Memory B cell (primary cell): ENCODE data around the gene KRT74.
A peak's percentile ranks its signal among the peaks of the same experiment; 100 is the strongest.

Source experiments
- ATAC-seq: fragments of 150-1000 bp; cut with Tn5 transposase; 2 replicates; pipeline ENCODE4 v1.10.0; 2021; ENCODE audit warnings: low read depth, mild to moderate bottlenecking, moderate library complexity
- DNase-seq, 2 donors: peaks; one replicate each; pipeline ENCODE4 v3.0.0; 2022; ENCODE audit warnings: low spot score in 2 of 2
- H3K27ac Mint-ChIP-seq: one replicate; pipeline ENCODE4 v1.8.0; 2022; ENCODE audit warnings: mild to moderate bottlenecking, moderate library complexity, mixed read lengths
- H3K27me3 Mint-ChIP-seq: one replicate; pipeline ENCODE4 v1.8.0; 2022; ENCODE audit warnings: mixed read lengths
- H3K36me3 Mint-ChIP-seq: one replicate; pipeline ENCODE4 v1.8.0; 2022; ENCODE audit warnings: mild to moderate bottlenecking, mixed read lengths
- H3K4me1 Mint-ChIP-seq: one replicate; pipeline ENCODE4 v1.8.0; 2022; ENCODE audit warnings: mixed read lengths
- H3K4me3 Mint-ChIP-seq: one replicate; pipeline ENCODE4 v1.8.0; 2022; ENCODE audit warnings: mild to moderate bottlenecking, moderate library complexity, mixed read lengths
- H3K9me3 Mint-ChIP-seq: one replicate; pipeline ENCODE4 v1.8.0; 2022; ENCODE audit warnings: mixed read lengths

KRT74 gene

DNA sequence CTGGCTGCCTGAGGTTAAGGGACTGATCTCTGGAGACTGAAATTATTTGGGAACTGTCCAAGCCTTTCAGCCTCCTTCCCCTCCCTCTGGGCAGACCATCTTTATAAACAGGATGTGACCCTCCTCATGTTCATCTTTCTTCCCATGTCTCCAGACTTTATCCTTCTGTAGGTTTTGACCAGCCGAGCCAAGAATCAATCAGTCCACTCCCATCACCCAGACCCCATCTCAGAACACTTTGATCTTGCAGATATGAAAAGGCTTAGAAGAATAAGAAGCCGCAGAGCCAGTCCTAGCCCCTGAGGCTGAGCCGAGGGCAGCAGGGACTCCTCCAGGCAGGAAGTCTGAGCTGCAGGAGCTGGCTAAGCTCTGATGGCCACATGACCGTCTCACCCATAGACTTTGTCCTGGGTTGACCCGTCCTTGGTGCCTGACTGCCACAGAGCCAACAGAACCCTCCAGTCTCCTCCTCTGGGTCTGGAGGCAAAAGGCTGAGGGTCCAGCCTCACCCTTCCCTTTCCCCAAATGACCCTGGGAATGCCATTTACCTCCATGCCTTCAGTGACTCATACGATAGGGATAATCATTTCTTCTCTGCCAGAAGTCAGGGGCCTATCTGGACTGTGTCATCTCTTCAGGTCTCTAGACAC lies 22.3 kb downstream of the KRT74 start:
- Mint-ChIP-seq H3K4me1 (no peaks in the 10 kb centered on the region), H3K4me3 (no peak overlapping the region), H3K27me3 (peaks cover 25% of the 10 kb centered on the region), H3K36me3 (no peaks in the 10 kb centered on the region), H3K9me3 (no peaks in the 10 kb centered on the region), H3K27ac (no peak overlapping the region)
- DNase-seq (no peak), ATAC-seq (no peak)

DNA sequence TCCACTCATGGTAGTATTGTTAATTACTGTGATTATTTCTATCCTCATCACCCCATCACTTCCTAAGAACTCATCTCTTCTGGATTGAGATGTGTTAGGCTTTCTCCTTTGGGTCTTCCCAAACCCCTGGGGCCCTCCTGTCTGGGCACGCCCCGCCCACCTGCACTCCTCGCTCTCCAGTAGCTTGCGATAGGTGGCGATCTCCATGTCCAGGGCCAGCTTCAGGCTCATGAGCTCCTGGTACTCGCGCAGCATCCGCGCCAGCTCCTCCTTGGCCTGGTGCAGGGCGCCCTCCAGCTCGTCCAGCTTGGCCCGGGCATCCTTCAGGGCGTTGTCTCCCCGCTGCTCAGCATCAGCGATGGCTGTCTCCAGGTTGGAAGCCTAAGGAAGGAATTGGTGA lies 27.5 kb downstream of the KRT74 start:
- H3K9me3 Mint-ChIP-seq: no peaks in the 10 kb centered on the region
- H3K4me1 Mint-ChIP-seq: no peaks in the 10 kb centered on the region
- H3K36me3 Mint-ChIP-seq: no peaks in the 10 kb centered on the region
- DNase-seq (no peak), ATAC-seq (no peak)
- no peak overlapping the region for H3K4me3 Mint-ChIP-seq
- peaks cover 12% of the 10 kb centered on the region for H3K27me3 Mint-ChIP-seq
- no peak overlapping the region for H3K27ac Mint-ChIP-seq

DNA sequence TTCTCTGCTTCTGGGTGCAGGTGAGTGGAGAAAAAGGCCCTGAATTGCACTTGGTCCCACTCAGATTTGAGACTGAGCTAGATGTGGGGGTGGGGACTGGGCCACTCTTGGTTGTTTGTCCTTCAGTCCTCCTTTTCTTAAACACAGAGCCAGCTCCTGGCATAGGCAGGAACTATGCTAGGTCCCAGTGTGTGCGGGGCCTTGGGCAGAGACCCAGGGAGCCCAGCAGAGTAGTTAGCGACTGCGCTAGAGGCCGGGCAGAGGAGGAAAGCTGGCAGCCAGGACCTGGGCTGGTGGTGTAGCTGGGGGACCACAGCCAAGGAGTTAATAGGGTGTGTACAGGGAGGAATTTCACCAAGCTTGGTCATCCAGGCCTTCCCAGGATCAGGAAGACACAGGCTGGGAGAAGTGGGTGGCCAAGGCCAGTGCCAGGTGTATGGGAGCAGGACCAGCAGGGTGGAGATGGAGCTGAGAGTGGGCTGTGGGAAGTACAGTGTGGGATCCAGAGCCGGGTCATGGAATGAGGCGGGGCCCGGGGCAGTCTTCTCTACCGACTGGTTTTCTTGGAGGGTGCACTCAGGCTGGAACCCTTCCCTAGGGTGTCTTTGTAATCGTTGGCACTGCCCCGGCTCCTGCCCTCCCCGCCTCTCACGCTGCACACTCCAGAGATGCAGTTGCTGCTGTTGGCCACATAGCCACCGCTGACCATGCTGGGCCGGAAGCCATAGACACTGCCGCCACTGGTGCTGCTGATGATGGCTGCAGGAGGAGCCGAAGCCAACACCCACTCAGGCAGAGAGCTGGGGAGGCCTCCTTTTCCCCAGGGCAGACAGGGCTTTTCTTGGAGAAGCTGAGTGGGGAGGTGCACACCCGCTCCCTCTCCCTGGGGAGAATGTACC lies 29.4 kb downstream of the KRT74 start:
- no peak for ATAC-seq

DNA sequence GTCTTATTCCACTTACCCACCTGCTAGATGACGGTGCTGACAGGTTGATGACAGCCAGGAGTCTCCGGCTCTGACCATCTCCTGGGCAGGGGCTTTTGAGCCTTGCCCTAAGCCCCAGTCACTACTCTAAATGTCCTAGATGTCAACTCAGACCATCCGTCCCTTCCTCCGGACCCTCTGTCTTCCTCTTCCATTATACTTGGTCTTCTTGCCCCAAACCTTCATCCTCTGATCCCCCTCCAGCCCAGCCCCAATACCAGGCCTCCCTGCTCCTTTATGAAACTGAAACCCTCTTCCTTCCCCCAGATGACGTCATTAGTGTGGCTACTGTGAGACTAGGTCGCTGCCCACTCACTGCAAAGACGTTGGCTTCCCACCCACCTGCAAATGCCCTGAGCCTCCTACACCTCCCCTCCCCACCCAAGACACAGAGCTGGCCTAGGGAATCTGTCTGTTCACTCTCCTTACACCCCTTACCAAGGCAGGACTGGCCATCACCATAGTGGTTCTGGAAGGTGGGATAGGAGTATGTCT lies 30.8 kb downstream of the KRT74 start:
- H3K4me3 Mint-ChIP-seq: no peak overlapping the region
- DNase-seq (no peak), ATAC-seq (no peak)
- no peak overlapping the region for H3K27ac Mint-ChIP-seq
- no peaks in the 10 kb centered on the region for H3K36me3 Mint-ChIP-seq
- H3K4me1 Mint-ChIP-seq: no peaks in the 10 kb centered on the region
- H3K27me3 Mint-ChIP-seq: peaks cover 12% of the 10 kb centered on the region
- H3K9me3 Mint-ChIP-seq: no peaks in the 10 kb centered on the region

More for the DNA sequence above, 29.4 kb downstream of the KRT74 start:
- Mint-ChIP-seq H3K4me3 (no peak overlapping the region), H3K27me3 (peaks cover 12% of the 10 kb centered on the region), H3K27ac (no peak overlapping the region), H3K9me3 (no peaks in the 10 kb centered on the region), H3K36me3 (no peaks in the 10 kb centered on the region), H3K4me1 (no peaks in the 10 kb centered on the region)
- no peak for DNase-seq

DNA sequence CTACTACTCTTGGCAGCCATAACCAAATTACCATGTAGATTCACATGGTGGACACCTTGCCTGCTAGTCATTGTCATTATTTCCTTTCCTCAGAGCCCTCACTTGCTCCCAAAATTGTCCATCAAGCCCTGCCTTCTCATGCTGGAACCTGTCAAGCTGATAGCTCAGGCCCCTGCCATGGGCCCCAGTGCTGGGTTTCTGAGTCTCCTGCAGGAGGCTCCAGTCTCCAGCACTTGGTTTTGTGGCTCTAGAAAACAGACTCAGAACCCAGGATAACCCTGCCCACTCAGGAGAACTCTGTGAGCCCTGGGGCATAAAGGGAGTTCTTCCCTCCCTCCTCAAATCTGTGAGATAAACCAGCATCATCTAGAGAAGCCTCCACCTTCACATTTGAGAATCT lies 31.5 kb downstream of the KRT74 start:
- H3K36me3 Mint-ChIP-seq: no peaks in the 10 kb centered on the region
- ATAC-seq: no peak
- H3K27me3 Mint-ChIP-seq: peaks cover 12% of the 10 kb centered on the region
- no peak overlapping the region for H3K4me3 Mint-ChIP-seq
- no peaks in the 10 kb centered on the region for H3K9me3 Mint-ChIP-seq
- no peak overlapping the region for H3K27ac Mint-ChIP-seq
- H3K4me1 Mint-ChIP-seq: no peaks in the 10 kb centered on the region
- DNase-seq: no peak

DNA sequence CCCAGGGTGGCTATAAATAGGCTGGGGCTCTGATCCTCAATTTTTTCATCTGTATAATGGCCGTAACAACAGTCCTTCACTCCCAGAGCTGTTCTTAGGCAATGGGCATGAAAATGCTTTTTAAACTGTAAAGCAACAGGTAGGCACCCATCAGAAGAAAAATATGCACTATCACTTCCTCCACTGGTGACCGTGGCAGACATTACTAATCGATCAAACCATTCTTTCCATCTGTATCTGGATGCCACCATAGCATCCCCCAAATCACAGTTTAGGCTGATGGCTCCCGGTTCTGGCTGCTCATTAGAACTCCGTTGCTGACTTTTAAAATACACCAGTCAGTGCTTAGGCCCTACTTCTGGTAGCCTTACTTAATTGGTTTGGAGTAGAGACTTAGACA lies 31.9 kb downstream of the KRT74 start:
- H3K4me3 Mint-ChIP-seq: no peak overlapping the region
- H3K9me3 Mint-ChIP-seq: no peaks in the 10 kb centered on the region
- no peaks in the 10 kb centered on the region for H3K4me1 Mint-ChIP-seq
- ATAC-seq (no peak), DNase-seq (no peak)
- peaks cover 16% of the 10 kb centered on the region for H3K27me3 Mint-ChIP-seq
- no peaks in the 10 kb centered on the region for H3K36me3 Mint-ChIP-seq
- H3K27ac Mint-ChIP-seq: no peak overlapping the region

DNA sequence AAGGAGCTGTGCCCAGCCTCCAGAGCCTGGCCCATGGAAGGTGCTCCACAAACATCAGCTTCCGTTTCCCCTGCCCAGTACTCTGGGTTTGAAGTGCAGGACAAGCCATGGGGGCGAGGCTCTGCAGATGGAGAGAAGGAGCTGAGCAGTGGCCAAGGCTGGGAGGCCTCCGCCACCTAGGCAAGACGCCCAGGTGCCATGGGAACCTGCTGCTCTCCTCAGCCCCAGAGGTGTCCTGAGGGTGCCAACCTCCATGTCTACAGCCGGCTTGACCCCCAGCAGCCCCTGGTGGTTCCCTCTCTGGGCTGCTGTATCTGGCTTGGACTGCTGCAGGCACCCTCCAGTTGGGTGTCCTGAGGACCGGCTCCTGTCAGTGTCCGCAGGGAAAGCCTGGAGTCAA lies 33.1 kb downstream of the KRT74 start:
- Mint-ChIP-seq H3K27ac (no peak overlapping the region), H3K27me3 (peaks cover 13% of the 10 kb centered on the region), H3K9me3 (no peaks in the 10 kb centered on the region), H3K4me1 (no peaks in the 10 kb centered on the region), H3K4me3 (no peak overlapping the region), H3K36me3 (no peaks in the 10 kb centered on the region)
- DNase-seq (no peak), ATAC-seq (no peak)

DNA sequence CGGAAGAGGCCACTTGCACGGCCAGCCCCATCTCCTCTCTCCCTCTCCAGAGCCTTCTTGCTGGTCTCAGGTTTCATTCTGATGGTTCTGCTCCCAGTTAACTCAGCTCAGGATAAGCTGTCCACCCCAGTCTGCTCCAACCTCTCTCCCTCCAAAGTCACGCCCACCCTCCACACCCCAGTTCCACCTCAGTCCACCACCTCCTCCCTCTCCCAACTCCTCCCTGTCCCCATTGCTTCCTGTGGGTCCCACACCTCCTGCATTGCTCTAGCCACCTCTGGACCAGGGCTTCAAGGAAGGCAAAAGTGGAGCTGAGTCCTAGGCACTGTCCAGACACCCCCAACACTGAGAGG lies 33.8 kb downstream of the KRT74 start:
- no peaks in the 10 kb centered on the region for H3K36me3 Mint-ChIP-seq
- H3K27ac Mint-ChIP-seq: no peak overlapping the region
- no peak overlapping the region for H3K4me3 Mint-ChIP-seq
- peaks cover 10% of the 10 kb centered on the region for H3K27me3 Mint-ChIP-seq
- ATAC-seq: no peak
- no peaks in the 10 kb centered on the region for H3K4me1 Mint-ChIP-seq
- DNase-seq: no peak
- H3K9me3 Mint-ChIP-seq: no peaks in the 10 kb centered on the region

DNA sequence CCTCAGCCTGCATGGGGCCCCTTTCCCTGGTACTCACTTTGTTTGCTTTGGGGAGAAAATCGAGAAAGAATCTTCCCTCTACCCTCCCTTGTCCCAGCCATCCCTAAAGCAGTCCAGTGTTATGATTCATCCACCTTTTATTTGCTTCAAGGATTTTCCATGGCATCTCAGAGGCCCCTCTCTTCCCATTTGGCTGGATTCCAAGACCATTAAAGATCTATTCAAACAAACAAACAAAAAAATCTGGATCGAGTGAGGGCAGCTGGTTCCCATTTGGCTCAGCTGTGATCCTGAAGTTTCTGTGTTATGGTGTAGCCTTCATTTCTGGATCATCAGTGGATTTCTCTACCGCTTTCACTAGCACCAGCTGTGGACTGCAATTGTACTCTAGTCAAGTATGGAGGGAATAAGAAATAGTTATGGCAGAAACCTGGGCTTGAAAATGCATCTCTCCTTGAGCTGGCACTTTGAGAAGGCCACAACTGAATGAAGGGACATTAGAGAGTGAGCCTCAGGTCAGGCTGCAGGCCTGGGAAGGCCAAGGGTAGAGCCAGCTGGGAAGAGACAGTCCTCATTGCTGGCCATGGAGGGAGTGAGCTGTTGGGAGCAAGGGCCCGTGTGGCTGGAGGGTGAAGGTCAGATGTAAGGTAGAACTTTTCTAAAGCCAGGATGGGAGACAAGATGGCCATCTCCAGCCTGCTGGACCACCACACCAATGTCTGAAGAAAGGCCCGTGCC lies 34.4 kb downstream of the KRT74 start:
- no peaks in the 10 kb centered on the region for H3K36me3 Mint-ChIP-seq
- ATAC-seq (no peak), DNase-seq (no peak)
- no peaks in the 10 kb centered on the region for H3K9me3 Mint-ChIP-seq
- peaks cover 13% of the 10 kb centered on the region for H3K27me3 Mint-ChIP-seq
- H3K4me3 Mint-ChIP-seq: no peak overlapping the region
- H3K27ac Mint-ChIP-seq: no peak overlapping the region
- peaks cover 3% of the 10 kb centered on the region for H3K4me1 Mint-ChIP-seq

DNA sequence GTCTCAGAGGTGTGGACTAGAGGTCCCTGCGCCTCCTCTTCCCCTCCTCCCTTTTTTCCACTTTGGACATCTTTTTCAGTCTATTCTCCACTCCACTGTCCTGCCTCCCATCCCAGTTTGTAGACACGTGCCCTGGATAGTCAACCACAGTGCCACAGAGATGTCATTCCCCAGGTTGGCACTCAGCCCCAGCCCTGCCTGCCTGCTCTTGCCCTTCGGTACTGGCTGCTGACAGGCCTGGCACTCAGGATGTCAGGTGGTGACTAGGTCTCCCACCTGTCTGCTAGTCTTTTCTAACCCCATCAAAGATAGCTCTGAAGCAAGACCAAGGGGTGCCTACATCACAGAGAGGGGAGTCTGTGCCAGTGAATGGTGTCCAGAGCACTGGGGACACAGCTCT lies 36.5 kb downstream of the KRT74 start:
- H3K27me3 Mint-ChIP-seq: peaks cover 13% of the 10 kb centered on the region
- peaks cover 3% of the 10 kb centered on the region for H3K4me1 Mint-ChIP-seq
- no peak overlapping the region for H3K4me3 Mint-ChIP-seq
- no peak overlapping the region for H3K27ac Mint-ChIP-seq
- H3K9me3 Mint-ChIP-seq: no peaks in the 10 kb centered on the region
- DNase-seq (no peak), ATAC-seq (no peak)
- no peaks in the 10 kb centered on the region for H3K36me3 Mint-ChIP-seq

DNA sequence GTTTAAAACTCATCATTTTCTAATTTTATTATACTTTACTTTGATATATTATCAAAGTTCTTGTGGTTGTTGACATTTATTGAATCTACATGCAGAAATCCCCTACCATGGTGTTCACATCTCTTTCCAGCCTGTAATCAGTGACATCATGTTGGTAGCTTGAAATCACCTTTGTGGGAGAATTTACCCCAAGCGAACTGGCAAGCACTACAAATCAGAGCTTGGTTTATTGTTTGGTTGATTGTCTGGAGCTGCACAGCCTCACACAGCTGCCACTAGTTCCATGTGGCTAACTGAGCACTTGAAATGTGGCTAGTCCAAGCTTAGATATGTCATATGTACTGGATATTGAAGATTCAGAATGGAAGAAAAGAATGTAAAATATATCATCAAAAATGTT lies 38.1 kb downstream of the KRT74 start:
- no peak overlapping the region for H3K27ac Mint-ChIP-seq
- no peaks in the 10 kb centered on the region for H3K9me3 Mint-ChIP-seq
- no peak for ATAC-seq
- no peak overlapping the region for H3K4me3 Mint-ChIP-seq
- H3K27me3 Mint-ChIP-seq: peaks cover 13% of the 10 kb centered on the region
- peaks cover 9% of the 10 kb centered on the region for H3K4me1 Mint-ChIP-seq
- no peak for DNase-seq
- H3K36me3 Mint-ChIP-seq: no peaks in the 10 kb centered on the region

DNA sequence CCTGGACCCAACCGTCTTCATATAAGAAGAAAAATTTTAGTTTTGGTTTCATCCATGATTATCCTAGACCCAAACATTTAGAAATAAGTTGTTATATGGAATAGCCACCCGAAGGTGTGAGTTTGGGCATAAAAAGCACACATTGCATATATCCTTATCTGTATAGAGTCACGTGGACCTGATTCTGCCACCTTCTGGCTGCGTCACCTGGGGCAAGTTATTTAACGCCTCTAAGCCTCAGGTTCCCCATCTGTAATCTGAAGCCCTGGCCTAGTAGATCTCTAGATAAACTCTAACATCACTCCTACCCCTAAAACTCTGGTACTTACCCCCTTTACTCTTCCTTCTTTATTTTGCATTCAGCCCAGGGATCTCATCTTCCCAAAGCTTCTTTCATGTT lies 39.2 kb downstream of the KRT74 start:
- H3K9me3 Mint-ChIP-seq: no peaks in the 10 kb centered on the region
- peaks cover 9% of the 10 kb centered on the region for H3K27me3 Mint-ChIP-seq
- DNase-seq (no peak), ATAC-seq (no peak)
- no peak overlapping the region for H3K4me3 Mint-ChIP-seq
- H3K36me3 Mint-ChIP-seq: no peaks in the 10 kb centered on the region
- H3K4me1 Mint-ChIP-seq: peaks cover 9% of the 10 kb centered on the region
- H3K27ac Mint-ChIP-seq: no peak overlapping the region

DNA sequence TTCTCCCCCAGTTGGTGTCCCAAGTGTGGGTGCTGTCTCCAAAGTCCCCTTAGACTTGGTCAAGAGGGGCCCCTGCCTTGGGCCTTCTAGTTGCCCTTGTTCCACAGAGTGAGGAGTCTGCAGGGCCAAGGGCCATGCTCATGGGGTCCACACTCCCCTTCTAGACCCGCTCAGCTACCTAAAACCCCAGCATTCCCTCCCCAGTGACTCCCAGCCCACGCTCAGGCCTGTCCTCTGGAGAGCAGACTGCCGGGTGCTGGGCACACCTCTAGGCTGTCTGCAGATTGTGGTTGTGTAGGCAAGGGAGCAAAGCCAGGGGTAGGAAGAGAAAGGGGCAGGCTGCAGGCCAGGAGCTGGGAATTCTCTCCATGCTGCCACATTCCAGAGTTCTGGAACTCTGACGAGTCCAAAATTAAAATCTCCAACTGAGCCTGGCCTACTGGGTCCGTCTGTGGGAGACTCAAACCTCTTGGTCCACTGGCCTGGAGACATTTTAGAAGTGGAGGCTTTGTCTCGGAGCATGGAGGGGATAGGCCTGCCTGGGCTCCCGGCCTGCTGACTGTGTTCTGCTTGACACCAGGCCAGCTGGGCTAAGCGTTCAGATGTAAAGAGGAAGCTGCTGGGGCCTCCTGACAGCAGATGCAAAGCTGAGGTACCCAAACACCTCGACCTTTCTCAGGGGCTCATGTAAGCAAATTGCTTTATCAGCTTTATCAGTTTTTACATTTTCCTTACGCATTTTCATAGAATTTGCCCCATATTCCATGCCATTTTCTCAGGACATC lies 39.8 kb downstream of the KRT74 start:
- Mint-ChIP-seq H3K27ac (no peak overlapping the region), H3K4me1 (peaks cover 9% of the 10 kb centered on the region)
- DNase-seq: no peak

More for the DNA sequence above, 39.8 kb downstream of the KRT74 start:
- Mint-ChIP-seq H3K36me3 (no peaks in the 10 kb centered on the region), H3K27me3 (peaks cover 9% of the 10 kb centered on the region), H3K4me3 (no peak overlapping the region), H3K9me3 (no peaks in the 10 kb centered on the region)
- peak; percentile 38 for ATAC-seq
